ENCODE results near the gene PCDHA7. TPM values are rescaled to one million over a fixed set of nuclear protein-coding genes. Genes with fewer than 3 reads are reported as not detected.
"Not testable (repeated sequence)": the region's sequence is repeated elsewhere in the genome, so short reads cannot be mapped to it uniquely, and the experiment has no call there.

The PCDHA7 gene
- not detected for total RNA-seq

- peaks cover 4% of the 10 kb centered on the region for H3K36me3 Mint-ChIP-seq (ENCODE audit: low read depth)
- H3K4me3 Mint-ChIP-seq = no peak within 1 kb of the TSS
- no peak within 1 kb of the TSS for H3K27ac Mint-ChIP-seq
- CTCF ChIA-PET = no interaction called here
- peaks cover 15% of the 10 kb centered on the region for H3K9me3 Mint-ChIP-seq
- POLR2A ChIA-PET = no interaction called here
- no peaks in the 10 kb centered on the region for H3K4me1 Mint-ChIP-seq
- peaks cover 5% of the 10 kb centered on the region for H3K27me3 Mint-ChIP-seq
- DNase-seq = no peak
These were observed at the start of gene PCDHA7 for GRCh38 chr5:140833993-140834392. TSS of gene PCDHA7 (plus strand) at chr5:140834269. CDS start at chr5:140834384, 115 bp downstream.

- Mint-ChIP-seq H3K4me3 (no peak within 1 kb of the TSS), H3K9me3 (peaks cover 41% of the 10 kb centered on the region)
- no peak for DNase-seq
These were observed 48.0 kb upstream of the PCDHA7 start, which contains the start of gene PCDHA1 for GRCh38 chr5:140785905-140786686. TSS of gene PCDHA1 (plus strand) at chr5:140786140.

GRCh38 chr5:140787422-140787821 lies 46.6 kb upstream of the PCDHA7 start:
- H3K4me1 Mint-ChIP-seq; POLR2A ChIA-PET; H3K4me3 Mint-ChIP-seq; DNase-seq; H3K27me3 Mint-ChIP-seq; CTCF ChIA-PET; H3K27ac Mint-ChIP-seq; H3K36me3 Mint-ChIP-seq (ENCODE audit: low read depth): not testable (repeated sequence)
- H3K9me3 Mint-ChIP-seq = peaks cover 34% of the 10 kb centered on the region

More at GRCh38 chr5:140785905-140786686, 48.0 kb upstream of the PCDHA7 start, which contains the start of gene PCDHA1:
- ChIA-PET POLR2A (no interaction called here), CTCF (no interaction called here)
- Mint-ChIP-seq H3K36me3 (ENCODE audit: low read depth) (no peaks in the 10 kb centered on the region), H3K4me1 (no peaks in the 10 kb centered on the region), H3K27me3 (peaks cover 2% of the 10 kb centered on the region), H3K27ac (no peak within 1 kb of the TSS)

GRCh38 chr5:140787849-140788504 lies 46.1 kb upstream of the PCDHA7 start:
- peaks cover 31% of the 10 kb centered on the region for H3K9me3 Mint-ChIP-seq
- DNase-seq; H3K27ac Mint-ChIP-seq; CTCF ChIA-PET; POLR2A ChIA-PET; H3K27me3 Mint-ChIP-seq; H3K4me3 Mint-ChIP-seq; H3K36me3 Mint-ChIP-seq (ENCODE audit: low read depth); H3K4me1 Mint-ChIP-seq: not testable (repeated sequence)

GRCh38 chr5:140791089-140791488 lies 43.0 kb upstream of the PCDHA7 start:
- ChIA-PET CTCF (no interaction called here), POLR2A (no interaction called here)
- H3K27ac Mint-ChIP-seq = no peak overlapping the region
- DNase-seq = no peak
- H3K36me3 Mint-ChIP-seq (ENCODE audit: low read depth) = no peaks in the 10 kb centered on the region
- H3K4me1 Mint-ChIP-seq = no peaks in the 10 kb centered on the region
- H3K4me3 Mint-ChIP-seq = no peak overlapping the region
- peaks cover 28% of the 10 kb centered on the region for H3K9me3 Mint-ChIP-seq
- H3K27me3 Mint-ChIP-seq = no peaks in the 10 kb centered on the region

GRCh38 chr5:140794595-140795258 lies 39.3 kb upstream of the PCDHA7 start, which contains the start of gene PCDHA2:
TSS of gene PCDHA2 (plus strand) at chr5:140794852.
- H3K9me3 Mint-ChIP-seq = peaks cover 18% of the 10 kb centered on the region
- POLR2A ChIA-PET = no interaction called here
- no peak for DNase-seq
- no peak within 1 kb of the TSS for H3K27ac Mint-ChIP-seq
- CTCF ChIA-PET = no interaction called here
- H3K4me3 Mint-ChIP-seq = no peak within 1 kb of the TSS
- no peaks in the 10 kb centered on the region for H3K27me3 Mint-ChIP-seq
- H3K36me3 Mint-ChIP-seq (ENCODE audit: low read depth) = no peaks in the 10 kb centered on the region
- no peaks in the 10 kb centered on the region for H3K4me1 Mint-ChIP-seq

GRCh38 chr5:140795259-140795641 lies 38.8 kb upstream of the PCDHA7 start:
- Mint-ChIP-seq H3K27me3 (no peaks in the 10 kb centered on the region), H3K9me3 (peaks cover 18% of the 10 kb centered on the region)
- CTCF ChIA-PET = no interaction called here

GRCh38 chr5:140796072-140796717 lies 37.9 kb upstream of the PCDHA7 start:
- POLR2A ChIA-PET; DNase-seq; H3K36me3 Mint-ChIP-seq (ENCODE audit: low read depth); H3K4me1 Mint-ChIP-seq; H3K4me3 Mint-ChIP-seq; H3K27me3 Mint-ChIP-seq; H3K27ac Mint-ChIP-seq; CTCF ChIA-PET: not testable (repeated sequence)
- H3K9me3 Mint-ChIP-seq = peaks cover 19% of the 10 kb centered on the region

More at GRCh38 chr5:140795259-140795641, 38.8 kb upstream of the PCDHA7 start:
- DNase-seq = no peak
- POLR2A ChIA-PET = no interaction called here
- no peaks in the 10 kb centered on the region for H3K36me3 Mint-ChIP-seq (ENCODE audit: low read depth)
- H3K4me1 Mint-ChIP-seq = no peaks in the 10 kb centered on the region
- no peak overlapping the region for H3K4me3 Mint-ChIP-seq
- no peak overlapping the region for H3K27ac Mint-ChIP-seq

GRCh38 chr5:140796718-140797095 lies 37.4 kb upstream of the PCDHA7 start:
- H3K27me3 Mint-ChIP-seq = no peaks in the 10 kb centered on the region
- H3K36me3 Mint-ChIP-seq (ENCODE audit: low read depth) = no peaks in the 10 kb centered on the region
- ChIA-PET POLR2A (no interaction called here), CTCF (no interaction called here)
- no peak for DNase-seq
- H3K4me1 Mint-ChIP-seq = no peaks in the 10 kb centered on the region
- no peak overlapping the region for H3K4me3 Mint-ChIP-seq
- H3K9me3 Mint-ChIP-seq = peaks cover 21% of the 10 kb centered on the region
- no peak overlapping the region for H3K27ac Mint-ChIP-seq

- no peak within 1 kb of the TSS for H3K27ac Mint-ChIP-seq
- no peaks in the 10 kb centered on the region for H3K4me1 Mint-ChIP-seq
- ChIA-PET POLR2A (no interaction called here), CTCF (no interaction called here)
- no peaks in the 10 kb centered on the region for H3K27me3 Mint-ChIP-seq
- no peak within 1 kb of the TSS for H3K4me3 Mint-ChIP-seq
- no peak for DNase-seq
- peaks cover 5% of the 10 kb centered on the region for H3K36me3 Mint-ChIP-seq (ENCODE audit: low read depth)
- H3K9me3 Mint-ChIP-seq = peaks cover 20% of the 10 kb centered on the region
These were observed 33.1 kb upstream of the PCDHA7 start, which contains the start of gene PCDHA3 for GRCh38 chr5:140800816-140801493. TSS of gene PCDHA3 (plus strand) at chr5:140801057.

- POLR2A ChIA-PET = no interaction called here
- no peak for DNase-seq
- Mint-ChIP-seq H3K27ac (no peak overlapping the region), H3K4me1 (no peaks in the 10 kb centered on the region), H3K36me3 (ENCODE audit: low read depth) (peaks cover 5% of the 10 kb centered on the region), H3K4me3 (no peak overlapping the region), H3K27me3 (no peaks in the 10 kb centered on the region), H3K9me3 (peaks cover 20% of the 10 kb centered on the region)
- CTCF ChIA-PET = no interaction called here
These were observed 32.6 kb upstream of the PCDHA7 start for GRCh38 chr5:140801494-140801841.

GRCh38 chr5:140802381-140802780 lies 31.7 kb upstream of the PCDHA7 start:
- POLR2A ChIA-PET; DNase-seq; CTCF ChIA-PET; H3K4me1 Mint-ChIP-seq; H3K27ac Mint-ChIP-seq; H3K36me3 Mint-ChIP-seq (ENCODE audit: low read depth); H3K27me3 Mint-ChIP-seq; H3K4me3 Mint-ChIP-seq: not testable (repeated sequence)
- H3K9me3 Mint-ChIP-seq = peaks cover 23% of the 10 kb centered on the region

- Mint-ChIP-seq H3K36me3 (ENCODE audit: low read depth) (peaks cover 7% of the 10 kb centered on the region), H3K4me3 (no peak overlapping the region), H3K27ac (no peak overlapping the region), H3K27me3 (no peaks in the 10 kb centered on the region), H3K9me3 (peaks cover 26% of the 10 kb centered on the region), H3K4me1 (no peaks in the 10 kb centered on the region)
- DNase-seq = no peak
- ChIA-PET POLR2A (no interaction called here), CTCF (no interaction called here)
These were observed 31.2 kb upstream of the PCDHA7 start for GRCh38 chr5:140802781-140803271.

Data from activated CD4-positive, alpha-beta memory T cell treated with anti-CD3 and anti-CD28 coated beads, Interleukin-2, amount 10 ng/mL, durations not matched to agents 7 days and 5 days (primary cell).